CD4-positive, alpha-beta T cell treated with Interferon alpha-2 for 1 hour (primary cell): ENCODE results near the gene BCAM.

ENCODE experiments used
- DNase-seq, 2 donors: peaks; one replicate each; pipeline ENCODE4 v3.0.0-alpha.2; 2020 to 2022

Gene BCAM

GRCh38 chr19:44794610-44795009 is 14.3 kb upstream of the BCAM start:
- DNase-seq = no peak

GRCh38 chr19:44795398-44795987 is 13.4 kb upstream of the BCAM start:
- no peak for DNase-seq

- peak in 1 of 2 donors; percentile 7 for DNase-seq
These were observed 12.2 kb upstream of the BCAM start for GRCh38 chr19:44796701-44797115.

GRCh38 chr19:44799627-44800346 is 9.1 kb upstream of the BCAM start:
- DNase-seq = no peak

- DNase-seq = peak; percentile 76 to 78
These were observed 8.4 kb upstream of the BCAM start for GRCh38 chr19:44800461-44800860.

- no peak for DNase-seq
These were observed 5.2 kb upstream of the BCAM start for GRCh38 chr19:44803442-44804428.

GRCh38 chr19:44806291-44806690 is 2.6 kb upstream of the BCAM start:
- no peak for DNase-seq

- DNase-seq = no peak
These were observed 1.7 kb upstream of the BCAM start for GRCh38 chr19:44807162-44807561.

- DNase-seq = no peak
These were observed 1.0 kb upstream of the BCAM start for GRCh38 chr19:44807652-44808462.

- no peak for DNase-seq
These were observed 802 bp downstream of the BCAM start for GRCh38 chr19:44809577-44810233.

- DNase-seq = no peak
These were observed 1.6 kb downstream of the BCAM start for GRCh38 chr19:44810234-44811121.

- no peak for DNase-seq
These were observed 2.2 kb downstream of the BCAM start for GRCh38 chr19:44811122-44811419.

- no peak for DNase-seq
These were observed 3.3 kb downstream of the BCAM start for GRCh38 chr19:44812142-44812718.

GRCh38 chr19:44813070-44813840 is 4.4 kb downstream of the BCAM start:
- DNase-seq = no peak

- no peak for DNase-seq
These were observed 5.1 kb downstream of the BCAM start for GRCh38 chr19:44813841-44814470.

- no peak for DNase-seq
These were observed 5.6 kb downstream of the BCAM start for GRCh38 chr19:44814517-44814916.

GRCh38 chr19:44816301-44816700 is 7.4 kb downstream of the BCAM start:
- no peak for DNase-seq

- DNase-seq = no peak
These were observed 9.0 kb downstream of the BCAM start for GRCh38 chr19:44817725-44818465.
